Measurements from ENCODE around the gene GRM7.

The GRM7 gene

DNA sequence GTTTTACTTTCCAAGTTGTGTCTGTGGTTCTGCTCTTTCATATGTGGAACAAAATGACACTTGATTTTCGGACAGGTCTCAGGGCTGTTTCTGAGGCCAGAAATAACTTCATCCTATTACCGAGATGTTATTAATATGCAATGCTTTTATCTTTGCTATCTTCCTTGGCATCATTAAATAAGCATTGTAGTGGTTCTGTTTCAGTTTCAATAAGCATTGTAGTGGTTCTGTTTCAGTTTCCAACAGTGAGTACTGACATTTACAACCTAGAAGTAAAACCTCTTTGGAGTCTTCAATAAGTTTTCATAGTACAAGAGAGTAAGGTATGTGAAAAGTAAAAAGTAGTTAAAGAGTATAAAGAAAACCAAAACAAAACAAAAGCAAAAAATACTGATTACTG lies 746.2 kb downstream of the GRM7 start:
- DNase-seq = no peak

DNA sequence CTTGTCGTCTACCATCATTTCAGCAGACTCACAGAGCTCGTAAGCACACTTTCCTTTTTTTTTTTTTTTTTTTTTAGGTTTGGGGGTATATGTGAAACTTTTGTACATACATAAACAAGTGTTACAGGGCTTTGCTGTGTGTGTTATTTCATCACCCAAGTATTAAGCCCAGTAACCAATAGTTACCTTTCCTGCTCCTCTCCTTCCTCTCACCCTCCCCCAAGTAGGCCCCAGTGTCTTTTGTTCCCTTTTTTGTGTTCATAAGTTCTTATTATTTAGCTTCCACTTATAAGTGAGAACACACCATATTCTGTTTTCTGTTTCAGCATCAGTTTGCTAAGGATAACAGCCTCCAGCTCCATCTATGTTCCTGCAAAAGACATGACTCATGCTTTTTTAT lies 746.8 kb downstream of the GRM7 start:
- no peak for DNase-seq

DNA sequence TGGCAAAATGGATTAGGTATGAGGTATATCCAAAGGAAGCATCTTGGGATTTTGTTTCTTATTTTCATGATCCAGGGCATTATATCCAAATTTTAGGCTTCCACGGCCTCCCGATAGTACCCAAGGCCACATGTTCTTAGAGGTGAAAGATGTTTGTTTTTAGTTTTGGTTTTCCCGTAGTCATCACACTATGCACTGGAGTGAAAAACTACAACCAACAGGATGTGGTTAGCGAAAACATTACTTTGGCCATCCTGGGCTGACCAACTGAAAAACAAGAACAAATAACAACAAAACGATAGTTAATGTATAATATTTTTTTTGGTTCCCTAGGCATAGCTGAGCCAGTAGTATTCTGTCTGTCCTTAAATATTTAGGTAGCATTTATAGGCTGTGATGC lies 749.7 kb downstream of the GRM7 start:
- DNase-seq = no peak

DNA sequence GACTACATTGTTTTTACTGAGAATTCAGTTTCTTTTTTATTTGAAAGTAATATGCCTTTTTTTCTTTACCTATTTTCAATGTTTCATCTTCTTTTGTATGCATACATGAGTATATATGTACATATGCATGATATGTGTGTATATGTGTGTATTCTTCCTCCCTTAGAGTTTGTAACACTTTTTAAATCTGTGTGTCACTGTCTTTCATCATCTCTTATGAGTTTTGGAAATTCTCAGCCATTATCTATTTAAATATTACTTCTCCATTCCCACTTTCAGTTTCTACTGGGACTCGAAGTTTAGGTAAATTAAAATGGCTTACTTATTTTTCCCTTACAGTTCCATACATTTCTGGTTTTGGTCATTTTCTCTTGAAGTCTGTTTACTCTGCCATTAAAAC lies 754.1 kb downstream of the GRM7 start:
- no peak for DNase-seq

DNA sequence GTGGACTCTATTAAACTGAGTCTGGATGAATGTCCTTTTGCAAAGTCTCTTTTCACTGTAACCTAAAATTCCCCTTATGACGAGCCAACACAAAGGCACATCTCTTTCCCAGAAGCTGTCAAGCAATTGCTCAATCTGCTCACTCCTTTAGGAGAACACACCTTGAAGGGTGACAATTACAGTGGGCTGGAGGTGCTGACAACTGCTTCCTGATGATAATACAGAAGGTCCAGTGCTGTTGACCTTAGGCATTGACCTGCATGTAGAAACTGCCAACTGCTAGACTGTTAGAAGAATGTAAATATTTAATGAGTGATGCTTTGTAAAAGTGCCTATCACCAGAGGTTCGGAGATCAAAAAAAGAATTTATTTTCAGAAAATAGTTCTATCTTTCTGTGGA lies 757.7 kb downstream of the GRM7 start:
- no peak for DNase-seq

DNA sequence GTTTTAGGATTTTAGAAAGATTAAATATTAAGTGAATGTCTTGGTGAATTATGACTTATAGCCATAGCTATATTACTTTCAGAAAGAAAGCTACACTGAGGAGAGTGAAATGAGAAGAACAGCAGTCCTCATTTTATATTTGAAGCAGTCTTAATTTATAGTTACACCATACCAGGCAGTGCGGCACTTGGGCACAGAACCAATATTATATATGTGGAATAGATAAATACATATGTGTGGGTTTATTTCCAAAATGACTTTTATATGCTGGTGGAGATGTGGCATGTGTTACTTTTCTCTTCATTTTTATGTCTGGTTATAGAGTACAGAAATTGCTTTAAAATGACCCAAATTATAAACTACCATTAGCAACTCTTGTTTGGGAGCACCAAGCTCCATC lies 759.5 kb downstream of the GRM7 start:
- DNase-seq = no peak

DNA sequence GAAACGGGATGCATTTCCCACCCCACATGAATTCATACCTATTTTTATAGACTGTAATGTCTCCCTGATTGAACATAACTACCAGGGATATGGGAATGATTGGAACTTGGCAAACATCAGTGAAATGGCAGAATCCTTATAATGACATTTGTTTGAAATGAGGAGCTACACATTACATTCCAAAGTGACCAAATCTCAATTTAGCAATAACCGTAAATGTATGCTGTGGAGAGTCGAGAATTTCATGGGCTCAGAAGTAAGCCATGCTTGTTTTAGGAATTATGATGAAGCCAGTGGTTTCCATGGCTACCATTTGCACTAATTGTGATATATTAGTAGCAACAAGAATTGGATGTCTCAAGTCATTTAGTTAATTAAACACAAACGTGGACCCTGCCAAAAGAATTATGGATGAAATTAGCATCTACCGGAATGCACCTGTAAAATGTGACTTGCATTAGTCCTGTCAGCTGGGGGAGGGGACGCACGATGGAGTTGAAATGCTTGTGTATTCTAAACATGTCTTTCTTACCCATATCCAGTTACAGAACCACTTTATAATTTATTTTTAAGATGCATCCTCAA lies 760.2 kb downstream of the GRM7 start:
- DNase-seq = no peak

DNA sequence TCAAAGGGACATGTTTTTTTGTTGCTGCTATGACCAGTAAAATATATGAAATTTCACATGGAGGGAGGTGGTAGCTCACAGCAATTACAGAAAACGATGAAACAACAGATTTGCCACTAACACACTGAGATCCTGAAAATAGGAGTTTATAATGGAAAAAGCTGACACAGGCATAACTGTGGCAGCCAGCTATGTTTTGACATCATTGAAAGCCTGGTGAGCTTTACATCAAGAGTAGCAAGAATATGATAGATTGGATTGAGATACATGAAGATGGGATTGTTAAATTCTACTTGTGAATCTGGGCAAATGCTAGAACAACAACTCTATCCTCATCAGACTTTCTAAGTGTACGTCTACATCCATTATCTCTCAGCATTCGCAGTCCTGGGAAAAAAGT lies 760.7 kb downstream of the GRM7 start:
- DNase-seq = no peak

DNA sequence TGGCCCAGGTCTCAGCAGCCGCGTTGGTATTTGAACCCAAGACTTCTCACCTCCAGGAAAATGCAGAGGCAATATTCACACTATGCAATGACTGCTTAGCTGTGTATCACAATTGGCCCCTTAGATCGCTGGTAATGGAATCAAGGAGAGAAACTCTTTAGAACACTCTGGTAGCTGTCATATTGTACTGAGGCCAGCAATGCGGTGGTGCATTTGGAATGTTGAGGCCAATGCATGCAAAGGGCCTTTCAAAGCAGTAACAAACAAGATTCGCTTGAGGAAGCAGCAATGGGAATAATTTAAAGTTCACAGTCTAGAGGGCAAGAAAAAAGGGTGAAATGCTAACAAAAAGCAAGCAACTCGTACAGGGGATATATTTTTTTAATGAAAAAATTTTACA lies 764.1 kb downstream of the GRM7 start:
- DNase-seq = no peak

DNA sequence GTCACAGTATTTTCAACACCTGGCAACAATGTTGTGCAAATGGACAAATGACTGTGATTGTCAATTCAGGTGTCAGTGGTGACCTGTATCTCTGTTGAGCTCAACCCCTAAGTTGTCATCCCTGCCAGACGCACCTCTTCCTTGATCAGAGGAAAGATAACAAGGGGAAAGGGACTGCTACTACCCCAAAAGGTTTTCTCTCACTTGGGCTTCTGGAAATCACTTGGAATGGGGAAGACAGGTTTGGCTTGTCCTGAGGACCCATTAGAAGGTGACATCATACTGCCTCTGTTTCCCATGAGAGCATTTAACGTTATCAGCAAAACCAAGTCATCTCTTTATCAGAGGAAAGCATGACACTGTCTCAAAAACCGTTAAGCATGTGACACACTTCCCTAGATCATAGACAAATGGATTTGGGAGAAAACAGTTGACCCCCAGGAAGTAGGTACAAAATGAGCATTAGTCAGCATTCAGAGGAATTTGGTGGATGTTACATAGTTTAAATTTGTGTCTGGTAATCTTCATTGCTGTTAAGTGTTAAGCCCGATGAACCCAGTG lies 769.5 kb downstream of the GRM7 start:
- no peak for DNase-seq

DNA sequence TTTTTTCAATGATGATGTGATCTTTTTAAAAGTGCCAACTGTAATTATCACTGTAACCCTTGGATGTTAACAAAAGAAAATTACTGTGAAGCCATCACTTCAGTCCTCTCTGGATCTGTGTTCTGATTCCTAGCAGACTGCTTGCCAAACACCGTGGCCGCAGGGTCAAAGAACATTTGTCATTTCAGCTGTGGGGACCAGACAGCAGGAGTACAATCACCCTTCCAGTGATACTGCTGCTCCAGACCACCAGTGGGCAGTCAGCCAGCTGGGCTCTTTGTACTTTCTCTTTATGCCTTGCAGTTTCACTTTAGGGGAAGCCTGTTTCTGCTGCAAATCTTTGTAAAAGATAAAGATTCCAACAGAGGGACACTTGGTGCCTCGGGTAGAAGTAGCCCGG lies 770.0 kb downstream of the GRM7 start:
- no peak for DNase-seq

DNA sequence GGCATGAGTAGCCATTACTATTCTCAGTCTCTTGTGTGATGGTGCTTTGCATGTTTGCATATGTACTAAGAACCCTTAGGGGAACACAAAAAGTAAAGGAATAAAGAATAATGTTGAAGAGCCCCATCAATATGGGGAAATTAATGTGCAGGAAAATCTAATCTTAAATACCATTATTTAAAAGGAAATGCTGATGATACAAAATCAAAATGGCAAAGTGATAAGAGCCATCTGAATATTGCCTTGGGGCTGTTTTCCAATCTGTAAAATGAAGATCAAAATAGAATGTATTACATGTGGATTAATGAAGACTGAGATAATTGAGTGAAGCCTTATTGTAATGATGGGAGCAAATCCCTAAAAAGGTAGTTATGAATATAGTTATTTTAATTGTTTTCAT lies 771.4 kb downstream of the GRM7 start:
- DNase-seq = no peak

DNA sequence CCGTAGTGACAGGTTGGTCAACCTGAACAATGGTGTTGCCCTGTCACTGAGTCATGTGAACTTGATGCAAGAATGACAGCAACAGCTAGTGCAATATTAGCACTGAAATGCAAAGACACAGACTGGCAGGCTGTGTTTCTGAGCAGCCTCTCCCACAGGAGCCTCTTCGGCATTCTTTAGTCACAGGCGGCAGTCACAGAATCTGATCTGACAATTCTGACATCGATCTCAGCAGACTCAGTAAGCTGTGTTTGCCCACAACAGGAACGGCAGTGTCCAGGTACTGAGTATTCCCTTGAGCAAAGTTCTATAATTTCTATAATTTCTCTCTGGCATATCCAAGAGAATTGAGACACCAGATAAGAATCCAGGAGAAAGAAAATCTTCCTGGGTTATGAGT lies 776.8 kb downstream of the GRM7 start:
- DNase-seq = no peak

DNA sequence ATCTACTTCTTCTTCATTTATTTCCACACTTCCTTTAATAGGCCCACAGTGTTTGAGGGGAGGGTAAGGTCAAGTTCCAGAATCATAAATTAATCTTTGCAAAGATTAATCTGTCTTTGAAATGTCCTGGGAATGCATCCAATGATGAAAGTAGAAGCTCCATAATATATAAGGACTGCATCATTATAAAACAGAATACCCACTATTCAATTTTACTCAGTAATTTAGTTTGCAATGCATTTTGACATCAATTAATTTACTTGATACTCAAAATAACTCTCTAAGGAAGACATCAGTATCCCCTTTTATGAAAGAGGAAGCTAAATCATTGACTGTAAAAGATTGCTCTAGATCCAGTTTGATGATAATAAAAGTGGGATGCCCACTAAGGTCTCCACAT lies 777.2 kb downstream of the GRM7 start:
- DNase-seq = no peak

DNA sequence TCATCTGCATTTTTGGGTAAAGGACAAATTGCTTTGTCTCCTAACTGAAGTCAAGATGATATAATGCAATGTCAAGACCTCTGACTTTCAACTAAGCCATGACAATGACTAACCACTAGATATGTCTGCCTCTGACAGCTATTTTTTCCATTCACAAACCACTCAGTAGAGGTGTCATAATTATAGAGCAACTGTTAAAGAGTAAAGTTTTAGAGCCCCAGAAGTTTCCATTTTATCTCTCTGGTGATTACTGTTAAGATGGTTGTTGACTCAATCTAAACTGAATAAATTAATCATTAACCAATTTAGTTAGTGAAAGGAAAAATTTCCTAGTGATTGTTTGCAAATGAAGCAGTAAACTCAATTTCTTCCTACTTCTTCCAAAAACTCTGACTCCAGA lies 779.9 kb downstream of the GRM7 start:
- no peak for DNase-seq

DNA sequence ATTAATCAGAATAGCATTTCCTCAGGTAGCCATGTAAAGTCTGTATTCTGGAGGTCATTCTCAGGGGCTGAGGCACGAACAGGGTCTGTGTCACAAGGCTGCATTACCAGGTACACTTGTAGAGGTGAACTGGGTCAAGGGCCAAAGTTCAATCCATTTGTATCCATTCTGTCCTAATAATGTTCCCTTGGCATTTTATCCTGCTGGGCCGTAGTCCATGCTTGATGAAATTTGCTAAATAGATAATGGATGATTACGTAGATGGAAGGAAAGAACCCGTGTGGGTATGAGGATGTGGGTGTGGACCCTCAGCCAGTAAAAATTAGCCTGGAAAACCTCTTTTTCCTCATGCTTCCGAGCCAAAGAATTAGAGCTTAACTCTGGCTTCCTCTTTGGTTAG lies 785.9 kb downstream of the GRM7 start:
- DNase-seq = no peak

DNA sequence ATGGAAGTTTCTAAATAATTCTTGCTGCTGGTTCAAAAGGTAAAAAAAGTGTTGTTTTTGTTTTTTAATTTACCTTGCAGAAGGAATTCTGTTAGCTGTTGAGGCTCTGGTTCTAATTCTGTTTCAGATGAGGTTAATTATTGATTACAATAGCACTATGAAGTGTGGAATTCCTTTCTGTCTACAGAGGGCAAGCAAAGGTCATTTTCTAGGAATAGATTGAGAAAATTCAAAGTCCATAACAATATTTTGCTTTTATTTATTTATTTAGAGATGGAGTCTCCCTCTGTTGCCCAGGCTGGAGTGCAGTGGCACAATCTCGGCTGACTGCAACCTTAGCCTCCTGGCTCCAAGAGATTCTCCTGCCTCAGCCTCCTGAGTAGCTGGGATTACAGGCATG lies 789.6 kb downstream of the GRM7 start:
- DNase-seq = no peak

DNA sequence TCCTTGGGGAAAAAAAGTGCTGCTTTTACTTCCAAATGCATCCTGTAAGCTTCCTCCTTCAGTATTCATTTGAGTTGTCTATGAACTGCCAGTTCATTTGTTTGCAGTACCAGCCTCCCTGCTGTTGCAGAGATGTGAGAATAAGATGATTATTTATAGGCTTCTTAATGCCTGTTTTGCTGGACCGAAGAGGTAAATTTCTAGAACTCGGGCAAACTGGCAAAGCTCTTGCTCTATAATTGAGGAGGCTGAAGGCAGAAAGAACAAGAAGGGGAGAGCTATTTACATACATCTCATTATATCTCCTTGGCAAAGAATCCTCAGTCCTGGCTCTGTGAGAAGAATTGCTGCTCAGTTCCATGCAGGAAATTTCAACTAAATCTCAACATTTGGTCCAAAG lies 790.4 kb downstream of the GRM7 start:
- no peak for DNase-seq

DNA sequence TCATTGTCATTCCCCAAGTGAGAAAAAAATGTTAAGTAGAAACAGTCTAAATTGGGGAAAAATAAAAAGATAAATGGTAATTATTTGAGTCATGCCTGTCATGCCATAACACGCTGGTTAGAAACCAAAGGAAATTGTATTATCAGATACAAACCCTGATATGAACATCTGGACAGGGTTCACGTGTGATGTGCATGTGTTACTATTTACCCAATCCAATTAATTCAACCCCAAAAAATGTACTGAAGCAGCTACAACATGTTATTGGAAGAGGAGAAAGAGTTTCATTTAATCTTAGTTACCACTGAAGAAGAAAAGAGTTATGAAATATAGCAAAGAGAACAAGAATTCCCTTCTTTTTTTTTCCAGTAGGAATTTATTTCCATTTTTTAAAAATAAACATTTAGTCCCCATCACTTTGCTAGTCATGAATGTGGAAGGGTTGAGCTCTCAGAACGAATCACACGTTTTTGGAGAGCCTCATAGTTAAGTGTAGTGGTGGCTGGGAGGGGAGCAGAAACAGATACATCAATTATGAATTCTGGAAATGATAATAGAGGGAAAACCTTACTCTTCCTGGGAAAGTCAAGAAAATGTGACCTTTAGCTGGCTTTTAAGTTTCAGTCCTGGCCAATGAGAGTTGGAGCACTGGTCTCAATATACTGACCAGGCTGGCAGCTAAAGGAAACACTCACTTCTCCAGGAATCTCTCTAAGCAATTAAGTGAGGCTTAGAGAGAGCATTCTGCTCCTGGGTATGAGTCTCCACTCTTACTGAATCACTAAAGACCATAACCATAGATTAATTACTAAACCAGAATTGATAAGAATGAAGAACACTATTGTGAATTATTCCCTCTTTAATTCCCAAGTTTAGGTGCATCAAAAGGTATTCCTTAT lies 796.5 kb downstream of the GRM7 start:
- no peak for DNase-seq

DNA sequence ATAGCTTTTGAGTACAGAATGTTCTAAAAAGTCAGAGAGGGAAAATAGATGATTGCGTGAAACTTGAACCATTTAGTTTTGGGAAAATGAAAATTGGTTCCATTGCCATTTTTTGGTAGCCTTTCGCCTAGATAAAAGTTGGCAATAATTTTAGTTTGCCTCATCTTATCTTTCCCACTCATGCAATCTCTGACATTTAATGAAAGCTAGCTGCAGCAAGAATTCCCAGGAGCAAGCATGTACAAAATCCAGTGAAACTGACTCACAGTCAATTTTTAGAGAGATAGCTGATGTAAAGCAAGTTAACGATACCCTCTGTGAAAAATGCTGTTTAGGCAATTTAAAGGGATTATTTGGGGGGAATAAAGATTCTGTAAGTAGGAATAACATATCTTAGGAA lies 797.4 kb downstream of the GRM7 start:
- DNase-seq = no peak

DNA sequence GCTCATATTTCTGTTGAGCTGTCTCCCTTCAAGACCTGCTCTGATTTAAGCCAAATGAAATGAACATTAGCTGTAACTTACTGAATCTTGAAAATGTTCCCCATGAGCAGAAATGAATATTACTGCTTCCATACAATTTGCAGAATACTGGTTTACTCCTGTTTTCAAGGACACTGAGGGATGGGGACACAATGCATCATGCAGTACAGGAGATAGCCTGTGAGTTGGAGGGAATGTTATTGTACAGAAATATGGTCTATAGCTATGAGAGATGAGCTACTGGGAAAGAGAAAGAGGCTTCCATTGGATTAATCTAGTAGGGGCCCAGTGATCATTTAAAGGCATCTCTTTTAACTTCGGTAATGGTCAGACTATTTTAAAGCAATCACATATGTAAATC lies 798.2 kb downstream of the GRM7 start:
- DNase-seq = no peak

DNA sequence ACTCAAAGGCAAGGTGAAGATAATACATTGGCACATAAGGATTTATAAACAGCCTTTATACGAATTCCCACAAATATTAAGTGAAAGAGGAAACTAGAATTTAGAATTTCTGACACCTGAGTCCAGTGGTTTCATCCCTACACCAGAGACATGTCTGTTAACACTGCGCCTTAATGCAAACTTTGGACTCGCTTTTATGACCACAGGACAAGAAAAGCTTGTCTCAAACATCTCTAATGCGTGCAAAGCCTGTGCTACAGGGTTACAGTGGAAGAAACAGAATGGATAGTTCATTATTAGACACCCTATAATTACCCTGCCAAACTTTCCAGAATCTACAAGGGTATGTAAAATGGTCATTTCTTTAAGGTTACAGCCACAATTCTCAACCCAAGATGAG lies 802.9 kb downstream of the GRM7 start:
- DNase-seq = no peak

DNA sequence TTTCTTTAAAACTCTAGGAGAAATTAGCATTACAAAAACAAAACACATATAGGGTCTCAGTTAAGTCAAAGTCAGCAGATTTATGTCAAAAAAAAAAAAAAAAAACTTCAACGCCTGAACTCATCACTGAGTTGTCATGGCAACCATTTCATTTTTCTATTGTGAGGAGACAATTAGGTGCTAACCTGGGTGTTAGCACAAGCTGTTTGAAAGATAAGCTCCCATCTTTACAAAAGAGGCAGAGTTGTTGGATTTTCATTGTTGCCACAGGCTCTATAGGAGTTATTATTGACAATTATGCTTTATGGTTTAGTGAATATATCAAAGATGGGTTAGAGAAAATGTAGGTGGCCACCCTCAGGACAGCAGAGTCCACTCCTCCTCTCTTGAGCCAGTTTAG lies 806.9 kb downstream of the GRM7 start:
- no peak for DNase-seq

DNA sequence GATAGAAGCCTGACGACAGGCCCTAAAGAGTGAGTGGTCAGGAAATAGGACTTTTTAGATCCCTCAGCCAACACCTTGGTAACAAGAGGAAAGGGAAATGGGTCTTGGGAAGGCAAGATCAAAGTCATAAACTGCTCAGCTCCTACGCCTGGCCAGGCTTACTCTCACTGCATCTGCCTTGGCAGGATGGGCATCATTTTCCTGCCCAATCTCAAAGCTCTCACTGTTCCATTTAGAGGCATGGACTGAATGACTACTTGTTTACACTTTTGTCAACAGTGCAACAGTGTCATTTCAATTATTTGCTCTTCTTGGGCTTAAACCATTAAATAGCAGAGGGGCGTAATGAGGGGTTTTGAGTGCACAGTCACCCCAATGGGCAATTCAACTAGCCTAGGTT lies 808.7 kb downstream of the GRM7 start:
- no peak for DNase-seq

DNA sequence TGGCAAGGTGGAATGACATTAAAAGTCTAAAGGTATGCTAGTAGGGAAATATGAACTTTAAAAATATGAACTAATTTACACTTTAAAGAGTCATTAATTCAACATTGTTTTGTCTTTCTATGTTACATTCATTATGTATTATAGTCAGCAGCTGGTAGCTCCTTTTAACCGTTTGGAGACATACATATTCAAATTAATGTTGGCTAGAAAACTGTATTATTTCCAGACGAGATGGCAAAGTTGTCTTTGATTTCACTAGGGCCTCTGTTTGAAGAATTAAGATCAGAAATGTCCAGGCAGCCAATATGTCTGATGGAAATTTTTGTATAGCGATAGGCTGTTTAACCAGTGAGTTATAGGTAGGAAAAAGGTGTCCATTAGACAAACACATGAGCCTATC lies 817.6 kb downstream of the GRM7 start:
- DNase-seq = no peak

All from activated CD8-positive, alpha-beta memory T cell treated with anti-CD3 and anti-CD28 coated beads for 24 hours (primary cell).